HEK293 (cell line): ENCODE results near the gene EPHB3.

Experiments
- CTCF ChIA-PET: fragments of 350-600 bp; formaldehyde crosslinking; extraction: SDS; loops from one replicate; lab custom pipeline; 2021; ENCODE audit warnings: antibody characterized with exemption; lab: Yijun Ruan, JAX
- POLR2A ChIA-PET: fragments of 300-600 bp; formaldehyde crosslinking; extraction: SDS; loops from one replicate; lab custom pipeline; 2020; ENCODE audit warnings: antibody characterized with exemption, inconsistent platforms; lab: Yijun Ruan, JAX
- H3K27ac ChIP-seq: fragments of 200-500 bp; sonication (Bioruptor generic); 2 replicates; pipeline ENCODE4 v1.5.1; 2014; ENCODE audit warnings: low read depth, low read length, control low read depth, inconsistent platforms; ENCODE audit errors: extremely low read depth
- H3K36me3 ChIP-seq, 2 experiments: fragments of 200-500 bp in 1 of 2; sonication (Bioruptor generic) in 1 of 2; 1 replicate in 1 of 2; 2 replicates in 1 of 2; pipeline ENCODE4 v1.5.1; 2014 to 2017; ENCODE audit warnings: inconsistent platforms in 2 of 2, low read length in 2 of 2; ENCODE audit not compliant: control insufficient read depth in 2 of 2, insufficient read depth in 1 of 2
- H3K4me1 ChIP-seq: fragments of 200-500 bp; sonication (Bioruptor generic); 2 replicates; pipeline ENCODE4 v1.5.1; 2014; ENCODE audit warnings: mild to moderate bottlenecking, low read length, inconsistent platforms; ENCODE audit not compliant: control insufficient read depth, insufficient read depth
- H3K4me3 ChIP-seq: 2 replicates; pipeline ENCODE4 v1.5.1; 2011; ENCODE audit warnings: low read depth, mild to moderate bottlenecking, control low read depth, low read length, moderate library complexity
- H3K9me3 ChIP-seq: fragments of 200-500 bp; sonication (Bioruptor generic); 2 replicates; pipeline ENCODE4 v1.5.1; 2014; ENCODE audit warnings: low read depth, low read length, inconsistent platforms; ENCODE audit not compliant: control insufficient read depth, insufficient read depth
- IKZF3 ChIP-seq: fragments of 450-650 bp; IDR thresholded peaks from 2 replicates; pipeline ENCODE4 v1.5.0; 2018; ENCODE audit warnings: missing biosample characterization, mild to moderate bottlenecking, missing genetic modification characterization, moderate library complexity
- REST ChIP-seq: fragments of 450-650 bp; formaldehyde crosslinking; IDR thresholded peaks from 2 replicates; pipeline ENCODE4 v1.5.1; 2016; ENCODE audit warnings: missing biosample characterization, missing genetic modification characterization
- SP3 ChIP-seq: fragments of 450-650 bp; formaldehyde crosslinking; IDR thresholded peaks from 2 replicates; pipeline ENCODE4 v1.5.1; 2016; ENCODE audit warnings: missing biosample characterization, missing genetic modification characterization
- ZBTB20 ChIP-seq: fragments of 450-650 bp; formaldehyde crosslinking; IDR thresholded peaks from 2 replicates; pipeline ENCODE4 v1.5.1; 2016; ENCODE audit warnings: missing biosample characterization, missing genetic modification characterization
- ZNF114 ChIP-seq: fragments of 450-650 bp; formaldehyde crosslinking; IDR thresholded peaks from 2 replicates; pipeline ENCODE4 v1.5.0; 2017; ENCODE audit warnings: missing biosample characterization, missing genetic modification characterization
- ZNF350 ChIP-seq: fragments of 450-650 bp; formaldehyde crosslinking; IDR thresholded peaks from 2 replicates; pipeline ENCODE4 v1.5.0; 2017; ENCODE audit warnings: missing biosample characterization, mild to moderate bottlenecking, missing genetic modification characterization
- ZNF391 ChIP-seq: fragments of 450-650 bp; formaldehyde crosslinking; IDR thresholded peaks from 2 replicates; pipeline ENCODE4 v1.5.1; 2016; ENCODE audit warnings: low read depth, missing biosample characterization, missing genetic modification characterization, borderline replicate concordance
- ZNF426 ChIP-seq: fragments of 450-650 bp; formaldehyde crosslinking; IDR thresholded peaks from 2 replicates; pipeline ENCODE4 v1.5.1; 2017; ENCODE audit warnings: missing biosample characterization, missing genetic modification characterization, mild to moderate bottlenecking, inconsistent platforms, moderate library complexity
- ZNF513 ChIP-seq: fragments of 450-650 bp; IDR thresholded peaks from 2 replicates; pipeline ENCODE4 v1.5.1; 2018; ENCODE audit warnings: missing biosample characterization, missing genetic modification characterization
- ZNF664 ChIP-seq: fragments of 450-650 bp; formaldehyde crosslinking; IDR thresholded peaks from 2 replicates; pipeline ENCODE4 v1.5.1; 2016; ENCODE audit warnings: missing biosample characterization, missing genetic modification characterization
- ZNF785 ChIP-seq: fragments of 450-650 bp; formaldehyde crosslinking; IDR thresholded peaks from 2 replicates; pipeline ENCODE4 v1.5.1; 2016; ENCODE audit warnings: missing biosample characterization, missing genetic modification characterization
- ZSCAN18 ChIP-seq: fragments of 450-650 bp; formaldehyde crosslinking; IDR thresholded peaks from 2 replicates; pipeline ENCODE4 v1.5.1; 2016; ENCODE audit warnings: missing biosample characterization, missing genetic modification characterization
- ZSCAN4 ChIP-seq: fragments of 450-650 bp; formaldehyde crosslinking; IDR thresholded peaks from 2 replicates; pipeline ENCODE4 v1.5.1; 2017; ENCODE audit warnings: missing biosample characterization, missing genetic modification characterization

The EPHB3 gene

GRCh38 chr3:184549796-184550577 is 11.6 kb upstream of the EPHB3 start:
- Histone ChIP-seq H3K27ac (no peak overlapping the region), H3K9me3 (no peaks in the 10 kb centered on the region), H3K4me3 (no peak overlapping the region), H3K36me3 (no peaks in the 10 kb centered on the region)
- CTCF ChIA-PET = interaction anchor here (0.6 to 2.6 kb wide), 7 partner anchors 8 to 254 kb away, joined by 3 to 8 read pairs (median 4); no protein-coding TSS in a partner anchor
- no peak for TF ChIP-seq ZNF513 (tag by site-specific recombination)
- no peak for TF ChIP-seq SP3 (tag by site-specific recombination)
- no peak for TF ChIP-seq ZNF664 (tag by site-specific recombination)
- TF ChIP-seq ZNF350 (tag by site-specific recombination) = no peak
- TF ChIP-seq, all 188 proteins: peak for 0
- POLR2A ChIA-PET = interaction anchor here (0.5 kb wide), 1 partner anchor 114 kb away, joined by 4 read pairs; no protein-coding TSS in a partner anchor
- no peaks in the 10 kb centered on the region for H3K4me1 ChIP-seq

GRCh38 chr3:184551103-184551502 is 10.5 kb upstream of the EPHB3 start:
- Histone ChIP-seq H3K9me3 (no peaks in the 10 kb centered on the region), H3K36me3 (no peaks in the 10 kb centered on the region), H3K4me3 (no peak overlapping the region), H3K27ac (no peak overlapping the region), H3K4me1 (no peaks in the 10 kb centered on the region)
- ChIA-PET POLR2A (no interaction called here), CTCF (interaction anchor here (1.1 to 2.6 kb wide), 2 partner anchors 10 to 180 kb away, joined by 3 to 8 read pairs; no protein-coding TSS in a partner anchor)
- TF ChIP-seq REST (tag by site-specific recombination) (no peak), ZNF114 (no peak), IKZF3 (tag by site-specific recombination) (no peak), ZSCAN18 (tag by site-specific recombination) (no peak), ZNF391 (no peak), ZBTB20 (tag by site-specific recombination) (no peak), ZNF426 (no peak), ZSCAN4 (tag by site-specific recombination) (no peak), ZNF785 (tag by site-specific recombination) (no peak)
